Naive thymus-derived CD4-positive, alpha-beta T cell (primary cell): ENCODE data around the gene NRXN2. TPM values are rescaled to one million over a fixed set of nuclear protein-coding genes. Genes with fewer than 3 reads are reported as not detected.

Source experiments
- ATAC-seq: fragments of 150-1000 bp; cut with Tn5 transposase; 2 replicates; pipeline ENCODE4 v1.10.0; 2021; ENCODE audit warnings: mild to moderate bottlenecking, moderate library complexity
- CTCF ChIA-PET: fragments of 350-600 bp; sonication (Branson Sonifier 250); formaldehyde crosslinking; loops from one replicate; lab custom pipeline; 2021; ENCODE audit warnings: antibody characterized with exemption; lab: Charles Lee
- POLR2A ChIA-PET: fragments of 350-600 bp; sonication (Branson Sonifier 250); formaldehyde crosslinking; loops from one replicate; lab custom pipeline; 2021; ENCODE audit warnings: antibody characterized with exemption, inconsistent platforms; lab: Charles Lee
- DNase-seq, 9 donors: peaks; one replicate each; pipeline versions ENCODE4 v3.0.0 to v3.0.0-alpha.2; 2020 to 2022; ENCODE audit warnings: mixed read lengths in 1 of 9
- H3K27ac ChIP-seq: one replicate; pipeline ENCODE4 v1.7.0; 2013; ENCODE audit warnings: mild to moderate bottlenecking, low read depth, low read length, moderate library complexity
- H3K27me3 ChIP-seq, 2 donors: one replicate each; pipeline ENCODE4 v1.7.0; 2013; ENCODE audit warnings: low read length in 2 of 2, mild to moderate bottlenecking in 2 of 2, moderate library complexity in 2 of 2; ENCODE audit not compliant: control insufficient read depth in 2 of 2, insufficient read depth in 2 of 2
- H3K36me3 ChIP-seq, 3 experiments: 1 replicate in 2 of 3; 2 replicates in 1 of 3; pipeline ENCODE4 v1.7.0; 2013; ENCODE audit warnings: low read length in 3 of 3, mild to moderate bottlenecking in 3 of 3, moderate library complexity in 1 of 3; ENCODE audit not compliant: insufficient read depth in 3 of 3, control insufficient read depth in 2 of 3
- H3K4me1 ChIP-seq, 2 donors: one replicate each; pipeline ENCODE4 v1.7.0; 2013; ENCODE audit warnings: low read length in 2 of 2, mild to moderate bottlenecking in 2 of 2, moderate library complexity in 1 of 2; ENCODE audit not compliant: control insufficient read depth in 2 of 2, insufficient read depth in 2 of 2
- H3K4me3 ChIP-seq: 2 replicates; pipeline ENCODE4 v1.7.0; 2013; ENCODE audit warnings: mild to moderate bottlenecking, low read length
- H3K9me3 ChIP-seq, 3 experiments: 1 replicate in 2 of 3; 2 replicates in 1 of 3; pipeline ENCODE4 v1.7.0; 2013; ENCODE audit warnings: low read length in 3 of 3; ENCODE audit not compliant: control insufficient read depth in 2 of 3
- H3K27ac Mint-ChIP-seq, 9 donors: one replicate each; pipeline ENCODE4 v1.8.0; 2020 to 2022; ENCODE audit warnings: mixed read lengths in 9 of 9, mild to moderate bottlenecking in 8 of 9, moderate library complexity in 5 of 9, inconsistent platforms in 2 of 9
- H3K27me3 Mint-ChIP-seq, 5 donors: one replicate each; pipeline ENCODE4 v1.8.0; 2021 to 2022; ENCODE audit warnings: mixed read lengths in 5 of 5, mild to moderate bottlenecking in 1 of 5
- H3K36me3 Mint-ChIP-seq, 5 donors: one replicate each; pipeline ENCODE4 v1.8.0; 2020 to 2022; ENCODE audit warnings: mixed read lengths in 5 of 5, mild to moderate bottlenecking in 3 of 5, inconsistent platforms in 1 of 5
- H3K4me1 Mint-ChIP-seq, 7 donors: one replicate each; pipeline ENCODE4 v1.8.0; 2020 to 2022; ENCODE audit warnings: mixed read lengths in 7 of 7, mild to moderate bottlenecking in 3 of 7, inconsistent platforms in 1 of 7
- H3K4me3 Mint-ChIP-seq, 10 donors: one replicate each; pipeline ENCODE4 v1.8.0; 2020 to 2022; ENCODE audit warnings: mild to moderate bottlenecking in 10 of 10, mixed read lengths in 10 of 10, moderate library complexity in 6 of 10, inconsistent platforms in 2 of 10
- H3K9me3 Mint-ChIP-seq, 11 donors: one replicate each; pipeline ENCODE4 v1.8.0; 2020 to 2022; ENCODE audit warnings: mixed read lengths in 11 of 11, mild to moderate bottlenecking in 4 of 11, inconsistent platforms in 1 of 11, moderate library complexity in 1 of 11
- intact Hi-C, 2 donors: fragments of 100-400 bp; cut with micrococcal nuclease; formaldehyde crosslinking; loops; one replicate each; pipeline ENCODE4 v1.15.1; 2023
- polyA plus RNA-seq, 2 donors: library from polyadenylated mRNA; unstranded; fragments of 300-500 nt; fragmentation: Illumina TruSeq; gene quantifications; one replicate each; pipeline ENCODE4 v1.2.3, GENCODE V29; 2021
- total RNA-seq, 6 experiments: library from RNA in 5 of 6; stranded (reverse) in 5 of 6; gene quantifications; 1 replicate in 5 of 6; 2 replicates in 1 of 6; pipeline ENCODE4 v1.2.3 and lab custom pipeline; 2021 to 2026

NRXN2 gene
- total and polyA plus RNA-seq, 7 experiments from 2014 or later, result 0.07 to 0.71 (median 0.27) TPM; not detected in 4

- peaks cover 0 to 3% (median 0%) of the 10 kb centered on the region in 5 donors for H3K36me3 Mint-ChIP-seq
- H3K4me1 Mint-ChIP-seq, result peaks cover 10 to 23% (median 19%) of the 10 kb centered on the region in 7 donors
- no peak for DNase-seq
- H3K9me3 Mint-ChIP-seq, result peaks cover 0 to 2% (median 0%) of the 10 kb centered on the region in 11 donors
- ChIA-PET POLR2A (interaction anchor here (1.2 kb wide), 1 partner anchor 18 kb away, joined by 3 read pairs; no protein-coding TSS in a partner anchor), CTCF (no interaction called here)
- peaks cover 2 to 18% of the 10 kb centered on the region in 2 donors for H3K27me3 ChIP-seq
- no peak for ATAC-seq
- H3K4me3 Mint-ChIP-seq, result peak overlapping the region in 4 of 10 donors; percentile 1 to 69 (median 38)
- peaks cover 49 to 85% (median 65%) of the 10 kb centered on the region in 5 donors for H3K27me3 Mint-ChIP-seq
- H3K36me3 ChIP-seq, result no peaks in the 10 kb centered on the region
- H3K9me3 ChIP-seq, result no peaks in the 10 kb centered on the region
- H3K4me1 ChIP-seq, result peaks cover 0 to 4% of the 10 kb centered on the region in 2 donors
- H3K27ac Mint-ChIP-seq, result no peak overlapping the region
- no peak overlapping the region for H3K4me3 ChIP-seq
- intact Hi-C loops, result no loop called here
- no peak overlapping the region for H3K27ac ChIP-seq
These were observed 7.9 kb downstream of the NRXN2 start for GRCh38 chr11:64715110-64715509.

DNA sequence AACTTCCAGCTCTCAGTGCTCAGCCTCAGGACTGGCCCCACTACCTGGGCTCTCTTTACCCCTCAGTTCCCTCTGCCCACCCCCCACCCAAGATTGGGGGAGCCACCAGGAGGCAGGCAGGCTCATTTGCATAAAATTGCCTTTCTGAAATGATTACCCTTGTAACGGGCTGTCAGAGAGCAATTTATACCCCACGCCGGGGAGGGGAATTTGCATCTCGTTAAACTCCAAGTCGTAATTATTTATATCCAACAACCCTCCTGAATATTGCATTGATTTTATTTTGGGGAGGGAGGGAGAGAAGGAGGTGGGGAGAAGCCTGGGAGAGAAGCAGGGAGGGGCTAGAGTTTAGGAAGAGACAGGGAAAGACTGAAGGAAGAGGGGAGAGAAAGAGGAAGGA, 8.3 kb downstream of the NRXN2 start:
- ChIA-PET CTCF (no interaction called here), POLR2A (interaction anchor here (1.2 kb wide), 1 partner anchor 19 kb away, joined by 3 read pairs; no protein-coding TSS in a partner anchor)
- Mint-ChIP-seq H3K4me1 (peaks cover 10 to 23% (median 19%) of the 10 kb centered on the region in 7 donors), H3K27me3 (peaks cover 54 to 85% (median 69%) of the 10 kb centered on the region in 5 donors), H3K9me3 (peaks cover 0 to 2% (median 0%) of the 10 kb centered on the region in 11 donors), H3K27ac (no peak overlapping the region), H3K4me3 (peak overlapping the region in 7 of 10 donors; percentile 1 to 69 (median 58)), H3K36me3 (peaks cover 0 to 4% (median 0%) of the 10 kb centered on the region in 5 donors)
- H3K36me3 ChIP-seq, result no peaks in the 10 kb centered on the region
- intact Hi-C loops, result no loop called here
- ATAC-seq, result no peak
- DNase-seq, result no peak
- H3K4me3 ChIP-seq, result no peak overlapping the region
- H3K9me3 ChIP-seq, result no peaks in the 10 kb centered on the region
- peaks cover 0 to 4% of the 10 kb centered on the region in 2 donors for H3K4me1 ChIP-seq
- H3K27ac ChIP-seq, result no peak overlapping the region
- H3K27me3 ChIP-seq, result peaks cover 2 to 18% of the 10 kb centered on the region in 2 donors

- intact Hi-C loops, result no loop called here
- Mint-ChIP-seq H3K9me3 (peaks cover 0 to 2% (median 0%) of the 10 kb centered on the region in 11 donors), H3K36me3 (peaks cover 0 to 4% (median 0%) of the 10 kb centered on the region in 5 donors), H3K4me1 (peaks cover 10 to 23% (median 19%) of the 10 kb centered on the region in 7 donors), H3K27ac (no peak overlapping the region), H3K4me3 (peak overlapping the region; percentile 13 to 83 (median 61)), H3K27me3 (peaks cover 60 to 83% (median 76%) of the 10 kb centered on the region in 5 donors)
- ATAC-seq (peak; percentile 14), DNase-seq (no peak)
- H3K36me3 ChIP-seq, result no peaks in the 10 kb centered on the region
- ChIA-PET POLR2A (no interaction called here), CTCF (no interaction called here)
- peaks cover 0 to 4% of the 10 kb centered on the region in 2 donors for H3K4me1 ChIP-seq
- no peak overlapping the region for H3K27ac ChIP-seq
- H3K27me3 ChIP-seq, result peaks cover 2 to 18% of the 10 kb centered on the region in 2 donors
- H3K4me3 ChIP-seq, result no peak overlapping the region
- no peaks in the 10 kb centered on the region for H3K9me3 ChIP-seq
These were observed 9.1 kb downstream of the NRXN2 start for GRCh38 chr11:64713781-64714363.

DNA sequence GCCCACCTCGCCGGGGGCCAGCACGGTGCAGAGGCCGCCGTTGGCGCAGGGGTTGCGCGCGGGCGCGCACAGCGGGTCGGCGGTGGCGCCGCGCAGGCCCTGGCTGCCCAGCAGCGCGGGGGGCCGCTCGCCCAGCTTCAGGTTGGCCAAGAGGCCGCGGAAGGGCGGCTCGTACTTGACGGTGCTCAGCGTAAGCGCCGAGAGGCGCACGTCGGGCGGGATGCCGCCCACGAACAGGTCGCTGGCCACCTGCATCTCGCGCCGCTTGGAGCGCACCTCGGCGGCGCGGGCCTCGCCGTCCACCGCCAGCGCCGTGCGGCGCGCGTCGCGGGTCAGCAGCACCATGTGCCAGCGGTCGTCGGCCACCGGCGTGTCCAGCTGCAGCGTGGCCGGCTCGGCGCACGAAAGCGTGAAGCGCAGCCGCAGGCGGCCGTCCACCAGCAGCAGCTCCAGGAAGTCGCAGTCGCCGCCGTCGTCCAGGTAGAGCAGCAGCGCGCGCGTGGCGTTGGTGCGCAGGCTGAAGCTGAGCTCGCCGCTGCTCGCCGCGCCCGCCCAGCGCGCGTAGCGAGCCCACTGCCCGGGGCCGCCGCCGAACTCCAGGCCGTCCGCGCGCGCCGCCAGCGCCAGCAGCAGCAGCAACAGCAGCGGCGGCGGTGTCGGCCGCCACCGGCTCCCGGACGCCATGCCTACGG, 9.8 kb downstream of the NRXN2 start:
- Mint-ChIP-seq H3K27ac (no peak overlapping the region), H3K36me3 (peaks cover 0 to 4% (median 0%) of the 10 kb centered on the region in 5 donors), H3K9me3 (peaks cover 0 to 2% (median 0%) of the 10 kb centered on the region in 11 donors), H3K4me3 (peak overlapping the region in 1 of 10 donors; percentile 18), H3K27me3 (peaks cover 64 to 81% (median 76%) of the 10 kb centered on the region in 5 donors), H3K4me1 (peaks cover 10 to 23% (median 19%) of the 10 kb centered on the region in 7 donors)
- intact Hi-C loops, result no loop called here
- peaks cover 0 to 4% of the 10 kb centered on the region in 2 donors for H3K4me1 ChIP-seq
- no peaks in the 10 kb centered on the region for H3K9me3 ChIP-seq
- H3K4me3 ChIP-seq, result no peak overlapping the region
- DNase-seq (no peak), ATAC-seq (peak; percentile 45)
- POLR2A ChIA-PET, result no interaction called here
- H3K36me3 ChIP-seq, result no peaks in the 10 kb centered on the region
- H3K27me3 ChIP-seq, result peaks cover 2 to 20% of the 10 kb centered on the region in 2 donors
- H3K27ac ChIP-seq, result no peak overlapping the region
- CTCF ChIA-PET, result no interaction called here

- Histone ChIP-seq H3K9me3 (no peaks in the 10 kb centered on the region), H3K4me1 (peaks cover 0 to 4% of the 10 kb centered on the region in 2 donors), H3K36me3 (no peaks in the 10 kb centered on the region), H3K27me3 (peaks cover 2 to 24% of the 10 kb centered on the region in 2 donors), H3K27ac (no peak overlapping the region), H3K4me3 (no peak overlapping the region)
- Mint-ChIP-seq H3K4me1 (peaks cover 10 to 23% (median 19%) of the 10 kb centered on the region in 7 donors), H3K9me3 (peaks cover 0 to 2% (median 0%) of the 10 kb centered on the region in 11 donors), H3K27me3 (peaks cover 66 to 77% (median 74%) of the 10 kb centered on the region in 5 donors), H3K27ac (no peak overlapping the region), H3K36me3 (peaks cover 0 to 4% (median 0%) of the 10 kb centered on the region in 5 donors), H3K4me3 (peak overlapping the region in 8 of 10 donors; percentile 30 to 77 (median 52))
- peak; percentile 46 for ATAC-seq
- ChIA-PET CTCF (no interaction called here), POLR2A (no interaction called here)
- DNase-seq, result no peak
- intact Hi-C loops, result no loop called here
These were observed 10.5 kb downstream of the NRXN2 start for GRCh38 chr11:64712430-64713015.

DNA sequence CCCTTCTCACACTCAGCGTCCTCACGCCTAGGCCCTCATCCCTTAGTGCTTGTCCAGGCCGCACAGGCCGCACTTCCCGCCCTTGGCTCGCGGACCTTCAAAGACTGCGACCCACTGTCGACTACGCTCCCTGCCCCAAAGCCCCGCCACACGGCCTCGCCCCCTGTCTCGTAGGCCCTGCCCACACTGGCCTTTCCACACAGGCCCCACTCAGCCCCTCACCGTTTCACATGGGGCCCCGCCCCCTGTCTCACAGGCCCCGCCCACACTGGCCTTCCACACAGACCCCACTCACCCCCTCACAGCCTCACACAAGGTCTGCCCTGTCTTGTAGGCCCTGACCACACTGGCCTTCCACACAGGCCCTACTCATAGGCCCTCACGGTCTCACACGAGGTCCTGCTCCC, 11.0 kb downstream of the NRXN2 start:
- H3K27me3 Mint-ChIP-seq, result peaks cover 60 to 73% (median 69%) of the 10 kb centered on the region in 5 donors
- Histone ChIP-seq H3K4me3 (no peak overlapping the region), H3K27me3 (peaks cover 0 to 24% of the 10 kb centered on the region in 2 donors), H3K9me3 (no peaks in the 10 kb centered on the region), H3K27ac (no peak overlapping the region), H3K4me1 (peaks cover 0 to 4% of the 10 kb centered on the region in 2 donors), H3K36me3 (no peaks in the 10 kb centered on the region)
- no peak for ATAC-seq
- peaks cover 0 to 4% (median 0%) of the 10 kb centered on the region in 5 donors for H3K36me3 Mint-ChIP-seq
- DNase-seq, result no peak
- POLR2A ChIA-PET, result no interaction called here
- CTCF ChIA-PET, result no interaction called here
- intact Hi-C loops, result no loop called here
- H3K4me1 Mint-ChIP-seq, result peaks cover 10 to 23% (median 19%) of the 10 kb centered on the region in 7 donors
- peaks cover 0 to 2% (median 0%) of the 10 kb centered on the region in 11 donors for H3K9me3 Mint-ChIP-seq
- no peak overlapping the region for H3K27ac Mint-ChIP-seq
- H3K4me3 Mint-ChIP-seq, result peak overlapping the region in 8 of 10 donors; percentile 30 to 77 (median 52)
